ENCODE data around the gene ESR1.

The ESR1 gene

GRCh38 chr6:152143359-152143758, 335.9 kb downstream of the ESR1 start:
- no peak for DNase-seq

DNA sequence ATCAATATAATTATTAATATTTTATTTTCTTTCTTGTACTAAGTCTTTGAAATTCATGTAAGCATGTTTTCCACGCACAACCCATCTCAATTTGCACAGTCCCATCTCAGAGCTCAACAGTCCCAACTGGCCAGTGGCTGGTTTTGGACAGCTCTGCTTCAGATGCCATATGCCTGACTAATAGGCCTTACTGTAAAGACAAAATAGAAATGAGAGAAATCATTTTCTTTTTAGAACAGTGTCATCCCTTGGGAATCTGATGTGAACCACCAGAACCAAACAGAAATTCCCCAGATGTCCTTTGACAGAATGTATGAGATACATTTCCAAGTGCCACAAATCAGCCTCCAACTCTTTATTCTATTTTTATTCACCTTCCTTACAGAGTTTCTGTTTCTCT, 338.9 kb downstream of the ESR1 start:
- no peak for DNase-seq

- no peak for DNase-seq
Observed at GRCh38 chr6:152147269-152147668, 339.8 kb downstream of the ESR1 start.

GRCh38 chr6:152148412-152148811, 340.9 kb downstream of the ESR1 start:
- DNase-seq: no peak

DNA sequence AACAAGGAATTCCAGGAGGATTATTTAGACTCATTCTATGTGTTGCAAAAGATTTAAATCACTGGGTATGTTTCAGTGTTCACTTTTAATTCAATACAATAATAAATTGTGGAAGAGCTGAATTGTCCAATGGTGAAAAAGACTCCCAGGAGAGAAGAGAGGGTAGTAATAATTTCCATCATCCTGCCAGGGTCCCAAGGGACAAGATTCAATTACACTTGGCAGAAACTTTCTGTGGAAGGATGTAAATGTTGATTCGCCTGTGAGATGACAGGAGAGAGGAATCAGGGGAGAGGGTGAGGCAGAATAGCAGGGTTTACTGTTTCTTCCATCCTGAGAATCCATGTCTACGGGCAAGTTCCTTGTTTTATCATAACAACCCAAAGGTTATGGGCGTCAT, 342.7 kb downstream of the ESR1 start:
- no peak for DNase-seq

DNA sequence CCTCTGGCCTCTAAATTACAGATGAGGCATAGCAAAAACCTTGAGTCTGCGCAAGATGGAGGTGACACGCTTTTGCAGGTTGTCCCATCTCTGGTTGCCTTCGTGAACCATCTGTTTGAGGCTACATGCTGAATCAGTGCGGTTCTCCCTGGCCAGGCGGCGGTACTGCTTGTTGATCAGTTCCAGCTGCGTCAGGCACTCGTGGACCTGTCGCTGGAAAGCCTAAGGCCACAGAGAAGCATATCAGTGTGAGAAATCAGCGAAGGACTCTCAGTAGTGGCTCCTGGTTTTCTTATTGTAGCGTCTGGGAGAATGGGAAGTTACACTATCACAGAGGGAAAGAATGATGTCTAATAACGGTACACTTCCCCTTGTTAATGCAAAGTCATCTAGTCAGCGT, 344.4 kb downstream of the ESR1 start:
- no peak for DNase-seq

DNA sequence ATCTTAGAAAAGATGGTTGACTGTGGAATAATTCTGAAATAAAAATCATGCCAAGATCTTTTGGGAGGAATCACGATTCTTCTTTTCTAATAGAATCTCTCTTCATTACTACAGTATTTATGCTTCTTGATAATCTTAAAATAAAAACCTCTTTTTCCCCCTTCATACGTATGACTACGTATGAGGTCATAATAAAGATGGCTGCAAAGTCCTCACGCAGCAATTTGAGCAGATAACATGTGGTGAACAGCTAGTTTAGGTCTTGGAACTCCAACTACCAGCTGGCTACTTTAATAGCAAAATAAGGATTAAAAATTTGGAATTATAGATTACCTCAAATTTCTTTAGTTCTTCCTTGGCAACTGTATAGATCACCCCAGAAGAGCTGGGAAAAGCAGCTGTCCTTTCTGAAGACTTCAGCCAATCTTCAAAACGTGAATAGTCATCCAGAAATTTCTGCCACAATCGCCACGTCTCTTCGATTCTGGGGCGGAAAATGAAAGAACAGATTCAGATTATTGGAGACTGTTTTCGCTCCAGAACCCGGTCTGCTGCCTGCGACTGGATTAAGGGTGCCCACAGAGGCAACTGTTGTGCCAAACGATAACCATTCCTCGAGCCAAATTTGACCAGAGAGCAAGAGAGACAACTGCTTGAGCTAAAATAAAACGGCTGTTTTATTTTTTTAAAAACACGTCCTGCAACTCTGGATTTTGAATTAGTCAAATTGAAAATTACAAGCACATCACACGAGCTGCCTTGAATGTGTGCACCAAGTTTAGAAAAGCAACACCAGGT, 347.3 kb downstream of the ESR1 start:
- no peak for DNase-seq

GRCh38 chr6:152155792-152156191, 348.3 kb downstream of the ESR1 start:
- no peak for DNase-seq

DNA sequence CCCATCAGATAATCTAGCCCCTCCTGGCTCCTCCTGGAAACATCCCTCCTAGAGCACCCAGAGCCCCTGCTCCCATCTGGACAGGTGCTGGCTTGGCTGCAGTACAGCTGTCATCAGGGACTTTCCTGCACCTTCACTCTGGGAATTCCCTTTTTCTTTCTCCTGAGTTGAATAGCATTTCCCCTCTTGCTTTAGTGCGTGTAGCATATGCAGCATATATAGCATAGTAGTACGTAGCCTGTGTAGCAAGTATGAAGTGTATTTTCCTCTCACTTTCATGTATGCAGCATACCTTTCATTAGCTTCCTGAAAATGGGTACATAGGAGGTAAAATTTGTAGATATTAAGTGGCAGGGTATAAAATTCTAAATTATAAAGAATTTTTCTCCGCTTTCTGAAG, 352.9 kb downstream of the ESR1 start:
- DNase-seq: no peak

DNA sequence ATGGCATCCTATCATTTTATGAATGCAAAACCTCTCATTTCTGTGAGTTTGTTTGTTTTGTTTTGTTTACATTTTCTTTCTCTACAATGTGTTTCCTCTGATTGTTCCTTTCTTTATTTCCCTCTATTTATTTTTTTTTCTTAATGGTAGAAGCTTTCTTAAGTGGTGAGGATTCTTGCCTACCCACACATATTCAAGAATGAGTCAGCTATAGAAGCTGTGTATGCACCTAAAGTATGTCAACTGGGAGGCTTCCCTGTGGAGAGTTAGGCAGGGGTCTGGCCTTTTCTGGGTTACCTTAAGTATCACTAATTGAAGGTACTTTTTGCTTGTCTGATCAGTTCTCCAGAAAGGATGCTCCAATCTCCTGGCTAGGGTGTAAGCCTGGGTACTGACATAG, 354.0 kb downstream of the ESR1 start:
- DNase-seq: no peak

DNA sequence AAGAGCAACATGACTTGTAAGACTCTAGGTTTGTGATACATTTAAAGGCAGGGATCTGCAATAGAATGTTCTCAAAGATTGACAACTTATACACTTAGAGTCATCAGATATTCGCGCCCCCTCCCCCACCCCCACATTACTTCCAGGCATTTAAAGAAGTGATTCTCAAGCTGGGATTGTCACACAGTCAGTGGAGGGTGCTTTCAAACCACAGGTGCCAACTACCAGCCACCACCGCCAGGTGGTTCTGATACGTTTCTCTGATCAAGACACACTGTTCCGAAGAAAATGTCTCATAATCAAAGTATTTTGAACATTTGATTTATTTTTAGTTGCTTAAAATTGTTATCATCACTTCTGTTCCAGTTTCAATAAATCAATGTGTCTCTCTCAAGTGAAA, 357.5 kb downstream of the ESR1 start:
- no peak for DNase-seq

DNA sequence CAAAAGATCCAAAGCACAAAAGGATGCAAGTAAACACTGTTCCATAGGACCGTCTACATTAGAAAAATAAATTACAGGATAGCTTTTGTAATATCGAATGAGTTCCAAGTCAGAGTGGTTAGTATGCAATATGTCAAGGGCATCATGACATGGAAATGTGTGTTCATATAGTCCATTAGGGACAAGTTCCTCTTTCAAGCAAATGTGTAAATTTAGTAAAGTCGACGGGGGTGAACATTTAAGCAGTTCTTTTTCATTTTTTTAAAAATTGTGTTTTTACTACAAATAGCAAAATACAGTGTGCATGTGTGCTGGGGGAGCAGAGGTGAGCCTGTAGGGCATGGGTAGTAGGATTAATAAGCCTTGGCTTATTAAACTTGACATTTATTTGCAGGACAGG, 359.0 kb downstream of the ESR1 start:
- DNase-seq: no peak

DNA sequence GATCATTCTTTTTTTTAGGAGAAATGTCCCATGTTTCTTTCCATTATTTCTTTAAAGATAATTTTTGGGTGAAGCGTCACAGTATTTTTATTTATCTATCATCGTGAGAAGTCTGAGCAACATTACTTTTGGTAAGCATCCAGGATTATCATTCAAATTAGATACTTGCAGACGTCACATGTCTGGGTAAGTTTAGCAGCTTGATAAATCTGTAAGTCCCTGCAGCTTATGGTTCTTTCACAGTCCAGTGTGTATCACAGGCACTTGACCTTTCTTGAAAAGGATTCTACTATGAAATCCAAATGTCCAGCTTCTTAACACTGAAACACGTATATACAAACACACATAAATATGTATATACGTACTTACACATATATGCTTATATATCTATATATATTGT, 359.4 kb downstream of the ESR1 start:
- DNase-seq: no peak

DNA sequence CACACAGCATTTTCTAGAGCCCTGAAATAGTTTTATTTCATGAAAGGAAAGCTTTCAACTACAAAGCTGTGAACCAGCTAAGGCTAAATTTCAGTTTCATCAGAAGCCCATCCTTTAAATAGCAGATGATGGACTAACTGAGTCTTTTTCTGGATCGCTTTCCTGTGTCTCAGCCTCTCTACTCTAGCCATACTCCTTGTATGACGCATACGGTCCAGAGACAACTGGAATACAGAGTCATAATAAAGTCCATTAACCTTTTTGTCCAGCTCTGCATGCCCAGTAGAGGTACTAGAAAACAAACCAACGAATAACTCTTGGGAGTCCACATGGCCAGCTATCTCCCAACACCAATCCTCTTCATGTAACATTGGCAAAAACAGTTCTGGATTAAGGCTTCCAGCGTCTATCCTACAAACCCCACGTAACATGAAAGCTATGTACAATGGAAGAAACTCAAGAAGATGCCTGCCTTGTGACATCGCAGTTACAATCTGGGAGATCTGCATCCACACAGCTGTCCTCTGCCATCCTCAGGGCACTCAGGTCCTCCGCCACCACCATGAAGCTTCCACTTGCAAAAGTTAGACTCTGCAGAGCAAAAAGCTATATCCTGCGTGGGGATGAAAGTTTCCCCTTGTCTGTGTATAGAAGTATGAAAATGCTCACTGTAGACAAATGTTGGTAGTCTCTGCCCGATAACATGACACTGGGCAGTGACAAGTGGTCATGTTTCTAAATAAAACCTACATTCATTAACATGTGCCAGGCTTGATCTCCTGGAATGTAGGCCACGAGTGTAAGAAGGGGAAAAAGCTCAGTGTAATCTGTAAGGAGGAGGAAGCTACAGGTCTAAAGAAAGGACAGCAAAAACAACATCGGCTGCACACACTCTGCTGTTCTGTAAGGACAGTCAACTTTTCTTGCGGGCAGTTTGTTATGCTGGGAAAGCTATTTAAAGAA, 360.4 kb downstream of the ESR1 start:
- DNase-seq: no peak

- DNase-seq: no peak
Observed at GRCh38 chr6:152170313-152170701, 362.8 kb downstream of the ESR1 start.

- no peak for DNase-seq
Observed at GRCh38 chr6:152170702-152171667, 363.5 kb downstream of the ESR1 start.

- DNase-seq: no peak
Observed at GRCh38 chr6:152173321-152173720, 365.8 kb downstream of the ESR1 start.

DNA sequence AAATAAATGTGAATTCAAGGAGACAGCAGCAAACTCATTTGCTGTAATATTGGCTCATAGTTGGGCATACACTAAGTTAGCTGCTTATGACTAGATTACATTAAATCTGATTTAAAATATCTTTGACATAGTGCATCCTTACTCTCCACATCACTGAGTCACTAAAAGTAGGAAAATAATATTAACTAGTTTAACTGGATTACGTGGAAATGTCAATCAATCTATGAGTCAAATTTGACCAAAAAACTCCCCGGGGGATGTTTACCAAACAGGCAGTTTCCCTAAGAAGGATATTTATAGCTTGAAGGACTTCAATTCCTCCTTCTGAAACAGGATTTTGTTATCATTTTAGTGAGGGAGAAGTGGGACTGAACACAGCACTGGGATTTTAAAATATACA, 366.5 kb downstream of the ESR1 start:
- DNase-seq: no peak

DNA sequence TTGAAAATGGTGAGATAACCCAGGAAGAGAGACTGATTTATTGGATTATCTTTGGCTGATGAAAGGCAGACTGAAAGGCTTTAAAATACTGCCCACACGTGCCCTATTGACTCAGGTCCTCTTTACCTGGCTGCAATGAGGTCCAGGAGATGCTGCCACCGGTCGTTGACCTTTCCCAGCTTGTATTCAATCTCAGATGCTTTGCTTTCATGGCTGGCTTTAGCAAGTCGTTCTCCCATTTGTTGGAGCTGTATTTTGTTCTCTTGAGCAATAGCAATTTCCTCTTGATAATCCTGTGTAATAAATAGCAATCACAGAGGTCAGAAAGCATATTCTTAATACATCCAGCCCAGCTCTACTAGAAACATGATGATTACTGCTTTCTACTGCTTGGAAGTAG, 368.8 kb downstream of the ESR1 start:
- DNase-seq: no peak

Data from NCI-H1694 treated with DMSO at 0.1 percent for 48 hours (cell line).